Activated CD4-positive, alpha-beta memory T cell treated with anti-CD3 and anti-CD28 coated beads for 36 hours (primary cell): ENCODE data around the gene ZNF256. TPM values are rescaled to one million over a fixed set of nuclear protein-coding genes. Genes with fewer than 3 reads are reported as not detected.

Experiments used
- total RNA-seq, 2 experiments: library from RNA; stranded (reverse); gene quantifications; one replicate each; pipeline ENCODE4 v1.2.3, GENCODE V29; 2021

ZNF256 gene
- total RNA-seq, 2 experiments from 2014 or later = 3.9 TPM

Other genes with a start within 250 kb of the ZNF256 start
- under 1 TPM; 0.48 to 0.61 TPM for gene ZNF154, start 238.5 kb downstream of the ZNF256 start, total RNA-seq
- gene ZNF671, start 220.1 kb downstream of the ZNF256 start, total RNA-seq = 1 to 10 TPM; 5.4 to 6.3 TPM
- 1 to 10 TPM; 7.8 to 8.3 TPM for gene ZNF776, start 200.9 kb downstream of the ZNF256 start, total RNA-seq
- gene ZNF586, start 178.0 kb downstream of the ZNF256 start, total RNA-seq = 10 to 100 TPM; 11.5 to 11.7 TPM
- gene ZNF552, start 132.8 kb downstream of the ZNF256 start, total RNA-seq = 1 to 10 TPM; 4.8 to 6.1 TPM
- gene ZNF587B, start 117.4 kb downstream of the ZNF256 start, total RNA-seq = 10 to 100 TPM; 14.2 to 15.2 TPM
- 10 to 100 TPM; 20.9 to 23.9 TPM for gene ZNF587, start 97.8 kb downstream of the ZNF256 start, total RNA-seq
- 10 to 100 TPM; 10.4 to 12.4 TPM for gene ZNF814, start 58.7 kb downstream of the ZNF256 start, total RNA-seq
- gene ZNF417, start 31.1 kb downstream of the ZNF256 start, total RNA-seq = 10 to 100 TPM; 10.6 to 11.1 TPM
- gene ZNF418, start 12.3 kb downstream of the ZNF256 start, total RNA-seq = 1 to 10 TPM; 2.3 TPM
- gene C19orf18, start 26.8 kb upstream of the ZNF256 start, total RNA-seq = not detected
- gene ZNF606, start 55.1 kb upstream of the ZNF256 start, total RNA-seq = 1 to 10 TPM; 5.1 to 5.8 TPM
- not detected for gene ZSCAN1, start 86.3 kb upstream of the ZNF256 start, total RNA-seq
- gene ZNF135, start 111.6 kb upstream of the ZNF256 start, total RNA-seq = under 1 TPM in 1 of 2 experiments, not detected in 1; 0.12 TPM
- gene ZSCAN18, start 150.5 kb upstream of the ZNF256 start, total RNA-seq = 10 to 100 TPM; 13.8 to 15.7 TPM
- gene ZNF329, start 203.1 kb upstream of the ZNF256 start, total RNA-seq = 1 to 10 TPM; 4.2 to 4.4 TPM
- gene ZNF274, start 235.4 kb upstream of the ZNF256 start, total RNA-seq = 10 to 100 TPM; 19.1 to 19.6 TPM